Germinal center (tissue), 1 donor: ENCODE results near the gene TPD52L3.

ENCODE experiments used
- DNase-seq: peaks from one replicate; pipeline ENCODE4 v3.0.0; 2012; ENCODE audit warnings: mixed read lengths, low spot score

Gene TPD52L3

GRCh38 chr9:6328103-6328502, at the start of gene TPD52L3:
Gene TPD52L3, plus strand, starts transcription at chr9:6328375. Its CDS starts 221 bp downstream, at chr9:6328596.
- no peak for DNase-seq

GRCh38 chr9:6301858-6302257, 26.3 kb upstream of the TPD52L3 start:
- DNase-seq = no peak

- no peak for DNase-seq
Observed at GRCh38 chr9:6302417-6302816, 25.8 kb upstream of the TPD52L3 start.

GRCh38 chr9:6304232-6304631, 23.9 kb upstream of the TPD52L3 start:
- no peak for DNase-seq

GRCh38 chr9:6305954-6306563, 22.1 kb upstream of the TPD52L3 start:
- peak; percentile 20 for DNase-seq

- DNase-seq = no peak
Observed at GRCh38 chr9:6307551-6308096, 20.6 kb upstream of the TPD52L3 start.

GRCh38 chr9:6330958-6331634, 2.9 kb downstream of the TPD52L3 start:
- no peak for DNase-seq

GRCh38 chr9:6334305-6334704, 6.1 kb downstream of the TPD52L3 start:
- no peak for DNase-seq

GRCh38 chr9:6348766-6349165, 20.6 kb downstream of the TPD52L3 start:
- no peak for DNase-seq

GRCh38 chr9:6351737-6352136, 23.6 kb downstream of the TPD52L3 start:
- no peak for DNase-seq

- DNase-seq = peak; percentile 82
Observed at GRCh38 chr9:6354072-6354686, 26.0 kb downstream of the TPD52L3 start.

GRCh38 chr9:6355728-6356127, 27.6 kb downstream of the TPD52L3 start:
- DNase-seq = no peak

- no peak for DNase-seq
Observed at GRCh38 chr9:6356441-6356840, 28.3 kb downstream of the TPD52L3 start.

- DNase-seq = no peak
Observed at GRCh38 chr9:6356904-6357303, 28.7 kb downstream of the TPD52L3 start.

- DNase-seq = no peak
Observed at GRCh38 chr9:6367128-6367890, 39.1 kb downstream of the TPD52L3 start.

- DNase-seq = no peak
Observed at GRCh38 chr9:6368831-6369230, 40.7 kb downstream of the TPD52L3 start.
